ENCODE data around the gene NT5DC3.
"Not testable (repeated sequence)": the region's sequence is repeated elsewhere in the genome, so short reads cannot be mapped to it uniquely, and the experiment has no call there.

DNA sequence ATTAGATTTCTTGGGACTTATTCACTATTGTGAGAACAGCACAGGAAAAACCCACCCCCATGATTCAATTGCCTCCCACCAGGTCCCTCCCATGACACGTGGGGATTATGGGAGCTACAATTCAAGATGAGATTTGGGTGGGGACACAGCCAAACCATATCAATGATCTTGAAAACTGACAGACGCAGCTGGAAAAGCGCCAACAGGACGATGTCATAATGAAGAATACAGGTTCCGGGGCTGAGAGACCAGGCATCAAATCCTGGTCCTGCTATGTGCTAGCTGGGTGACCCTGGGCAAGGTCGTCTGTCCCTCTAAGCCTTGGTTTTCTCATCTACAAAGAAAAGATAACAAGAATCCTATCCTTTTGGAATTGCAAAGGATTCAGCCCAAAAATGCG lies 31.4 kb downstream of the NT5DC3 start:
- not testable (repeated sequence) for TF ChIP-seq TAF1 (IDR thresholded peaks at IDR 0.05; ENCODE audit: low read depth, low read length); POLR2AphosphoS5 (IDR thresholded peaks at IDR 0.05; ENCODE audit: low read depth, low read length); PAX5 (IDR thresholded peaks at IDR 0.05; ENCODE audit: insufficient read depth, low read length, severe bottlenecking); POLR2A (IDR thresholded peaks at IDR 0.05; ENCODE audit: low read depth, low read length)
